GM23248 (cell line): Measurements from ENCODE around the gene GAREM1.

ENCODE experiments used
- EZH2 ChIP-seq: fragments of 200-600 bp; sonication (generic); IDR thresholded peaks from 2 replicates; pipeline ENCODE4 v1.6.1; 2018; ENCODE audit warnings: antibody characterized with exemption, mild to moderate bottlenecking; ENCODE audit not compliant: insufficient read depth, poor library complexity, severe bottlenecking
- EZH2phosphoT487 ChIP-seq: fragments of 200-600 bp; sonication (generic); IDR thresholded peaks from 2 replicates; pipeline ENCODE4 v1.6.1; 2018; ENCODE audit warnings: antibody characterized with exemption, moderate library complexity, mild to moderate bottlenecking, low read depth; ENCODE audit not compliant: insufficient read depth

DNA sequence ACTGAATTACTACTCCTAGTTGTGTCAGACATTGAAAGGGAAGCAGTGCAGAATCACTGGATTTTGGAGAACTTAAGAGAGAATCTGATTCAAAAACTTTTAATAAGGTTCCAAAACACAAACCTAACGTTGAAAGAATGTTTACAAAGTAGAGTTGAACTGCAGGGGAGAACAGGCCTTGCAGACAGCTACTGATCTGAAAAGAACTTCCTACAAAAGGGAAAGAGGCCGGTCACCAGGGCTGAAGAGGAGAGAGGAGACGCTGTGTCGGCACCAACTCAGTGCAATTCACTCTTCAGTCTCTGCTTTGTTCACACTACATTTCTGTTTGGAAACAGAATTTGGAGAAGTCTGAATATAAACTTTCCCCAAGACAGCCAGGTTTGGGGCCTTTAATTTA is 124.0 kb downstream of the GAREM1 start:
- TF ChIP-seq EZH2: no peak
- no peak for TF ChIP-seq EZH2phosphoT487
